ENCODE data around the gene ROR2.

DNA sequence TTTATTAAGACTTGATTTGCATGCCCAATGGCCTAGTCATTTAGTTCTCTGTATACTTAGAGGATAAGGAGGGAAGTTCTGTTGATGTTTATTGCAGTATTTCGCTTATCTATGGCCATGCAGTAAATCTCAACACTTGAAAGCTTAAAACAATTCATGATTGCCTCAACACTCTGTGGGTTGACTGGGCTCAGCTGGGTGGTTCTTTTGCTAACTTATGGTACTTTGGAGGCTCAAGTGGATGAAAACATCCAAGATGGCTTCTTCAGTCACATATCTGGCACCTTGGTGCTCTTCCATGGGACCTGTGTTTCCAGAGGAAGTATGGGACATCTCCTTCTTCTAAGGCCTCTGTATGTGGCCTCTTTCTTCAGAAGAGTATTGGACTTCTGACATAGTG is 10.3 kb upstream of the ROR2 start:
- no peak for TF ChIP-seq EP300 (IDR thresholded peaks at IDR 0.05)
- TF ChIP-seq, protein P1, sequence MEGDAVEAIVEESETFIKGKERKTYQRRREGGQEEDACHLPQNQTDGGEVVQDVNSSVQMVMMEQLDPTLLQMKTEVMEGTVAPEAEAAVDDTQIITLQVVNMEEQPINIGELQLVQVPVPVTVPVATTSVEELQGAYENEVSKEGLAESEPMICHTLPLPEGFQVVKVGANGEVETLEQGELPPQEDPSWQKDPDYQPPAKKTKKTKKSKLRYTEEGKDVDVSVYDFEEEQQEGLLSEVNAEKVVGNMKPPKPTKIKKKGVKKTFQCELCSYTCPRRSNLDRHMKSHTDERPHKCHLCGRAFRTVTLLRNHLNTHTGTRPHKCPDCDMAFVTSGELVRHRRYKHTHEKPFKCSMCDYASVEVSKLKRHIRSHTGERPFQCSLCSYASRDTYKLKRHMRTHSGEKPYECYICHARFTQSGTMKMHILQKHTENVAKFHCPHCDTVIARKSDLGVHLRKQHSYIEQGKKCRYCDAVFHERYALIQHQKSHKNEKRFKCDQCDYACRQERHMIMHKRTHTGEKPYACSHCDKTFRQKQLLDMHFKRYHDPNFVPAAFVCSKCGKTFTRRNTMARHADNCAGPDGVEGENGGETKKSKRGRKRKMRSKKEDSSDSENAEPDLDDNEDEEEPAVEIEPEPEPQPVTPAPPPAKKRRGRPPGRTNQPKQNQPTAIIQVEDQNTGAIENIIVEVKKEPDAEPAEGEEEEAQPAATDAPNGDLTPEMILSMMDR (IDR thresholded peaks at IDR 0.05), result no peak
